ENCODE measurements around the gene FAM229A. TPM values are rescaled to one million over a fixed set of nuclear protein-coding genes. Genes with fewer than 3 reads are reported as not detected.

FAM229A gene
- total RNA-seq, 1 donor, result 2.5 TPM

- no peaks in the 10 kb centered on the region for H3K9me3 ChIP-seq (ENCODE audit: low read depth, low read length)
- H2AFZ ChIP-seq (ENCODE audit: low read length), result no peak overlapping the region
- H3K4me3 ChIP-seq (ENCODE audit: insufficient read depth, low read length), result no peak overlapping the region
- H3K36me3 ChIP-seq (ENCODE audit: insufficient read depth, low read length), result peaks cover 2% of the 10 kb centered on the region
- H3K4me1 ChIP-seq (ENCODE audit: insufficient read depth, low read length), result peaks cover 12% of the 10 kb centered on the region
- no peaks in the 10 kb centered on the region for H3K27me3 ChIP-seq (ENCODE audit: insufficient read depth, low read length)
- TF ChIP-seq CTCF (IDR thresholded peaks at IDR 0.05; ENCODE audit: extremely low read depth, low read depth, low read length), result no peak
- H3K4me2 ChIP-seq (ENCODE audit: insufficient read depth, low read length), result no peak overlapping the region
- H3K79me2 ChIP-seq (ENCODE audit: insufficient read depth, low read length), result peaks cover 42% of the 10 kb centered on the region
- DNase-seq (ENCODE audit: insufficient read length, low spot score, missing footprints), result no peak
- no peak overlapping the region for H3K27ac ChIP-seq (ENCODE audit: low read depth, low read length)
- H4K20me1 ChIP-seq (ENCODE audit: insufficient read depth, low read length), result peaks cover 8% of the 10 kb centered on the region
Measured at GRCh38 chr1:32311709-32312393, 50.4 kb downstream of the FAM229A start.

Other genes with a start within 250 kb of the FAM229A start
- 136 and 140 TPM in 2 replicates for gene TXLNA, start 182.8 kb downstream of the FAM229A start, total RNA-seq
- 8.0 and 11.8 TPM in 2 replicates for gene CCDC28B, start 161.9 kb downstream of the FAM229A start, total RNA-seq
- 1.8 TPM in 2 replicates for gene IQCC, start 156.8 kb downstream of the FAM229A start, total RNA-seq
- under 0.01 TPM in 1 of 2 replicates, not detected in the other for gene DCDC2B, start 153.4 kb downstream of the FAM229A start, total RNA-seq
- 21.5 and 24.2 TPM in 2 replicates for gene TMEM234, start 140.1 kb downstream of the FAM229A start, total RNA-seq
- 253 and 255 TPM in 2 replicates for gene EIF3I, start 140.1 kb downstream of the FAM229A start, total RNA-seq
- gene FAM167B, start 115.3 kb downstream of the FAM229A start, total RNA-seq, result 2.5 and 4.4 TPM in 2 replicates
- 0.29 TPM in 1 of 2 replicates, not detected in the other for gene LCK, start 111.2 kb downstream of the FAM229A start, total RNA-seq
- gene HDAC1, start 70.4 kb downstream of the FAM229A start, total RNA-seq, result 44.5 and 46.6 TPM in 2 replicates
- 15.9 and 16.6 TPM in 2 replicates for gene MARCKSL1, start 26.3 kb downstream of the FAM229A start, total RNA-seq
- 1.5 and 1.8 TPM in 2 replicates for gene TSSK3, start 54 bp upstream of the FAM229A start, total RNA-seq
- 68.0 and 69.0 TPM in 2 replicates for gene BSDC1, start 32.0 kb upstream of the FAM229A start, total RNA-seq
- gene ZBTB8B, start 102.6 kb upstream of the FAM229A start, total RNA-seq, result under 0.01 TPM in 2 replicates
- 9.8 and 10.6 TPM in 2 replicates for gene ZBTB8A, start 176.9 kb upstream of the FAM229A start, total RNA-seq

All from osteoblast (primary cell).